ENCODE measurements around the gene CENATAC.
"Not testable (repeated sequence)": the region's sequence is repeated elsewhere in the genome, so short reads cannot be mapped to it uniquely, and the experiment has no call there.

DNA sequence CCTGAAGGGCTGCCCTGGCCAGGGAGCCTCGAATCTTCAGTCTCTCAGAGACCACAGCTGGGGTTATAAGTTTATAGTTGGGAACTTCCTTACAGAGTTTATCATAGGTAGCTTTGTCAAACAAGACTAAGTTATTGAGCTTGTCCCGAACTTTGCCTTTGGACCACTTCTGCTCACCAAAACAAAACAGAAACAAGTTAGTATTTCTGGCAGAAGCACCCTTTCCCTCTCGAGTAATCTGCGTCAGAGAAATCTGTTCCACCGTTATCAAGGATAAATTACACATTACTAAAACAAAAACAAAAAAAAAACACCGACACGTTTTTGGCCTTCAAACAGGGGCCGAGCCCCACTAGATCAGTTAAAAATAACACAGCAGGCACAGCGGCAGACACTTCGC, 19.4 kb downstream of the CENATAC start:
- TF ChIP-seq, protein P1, sequence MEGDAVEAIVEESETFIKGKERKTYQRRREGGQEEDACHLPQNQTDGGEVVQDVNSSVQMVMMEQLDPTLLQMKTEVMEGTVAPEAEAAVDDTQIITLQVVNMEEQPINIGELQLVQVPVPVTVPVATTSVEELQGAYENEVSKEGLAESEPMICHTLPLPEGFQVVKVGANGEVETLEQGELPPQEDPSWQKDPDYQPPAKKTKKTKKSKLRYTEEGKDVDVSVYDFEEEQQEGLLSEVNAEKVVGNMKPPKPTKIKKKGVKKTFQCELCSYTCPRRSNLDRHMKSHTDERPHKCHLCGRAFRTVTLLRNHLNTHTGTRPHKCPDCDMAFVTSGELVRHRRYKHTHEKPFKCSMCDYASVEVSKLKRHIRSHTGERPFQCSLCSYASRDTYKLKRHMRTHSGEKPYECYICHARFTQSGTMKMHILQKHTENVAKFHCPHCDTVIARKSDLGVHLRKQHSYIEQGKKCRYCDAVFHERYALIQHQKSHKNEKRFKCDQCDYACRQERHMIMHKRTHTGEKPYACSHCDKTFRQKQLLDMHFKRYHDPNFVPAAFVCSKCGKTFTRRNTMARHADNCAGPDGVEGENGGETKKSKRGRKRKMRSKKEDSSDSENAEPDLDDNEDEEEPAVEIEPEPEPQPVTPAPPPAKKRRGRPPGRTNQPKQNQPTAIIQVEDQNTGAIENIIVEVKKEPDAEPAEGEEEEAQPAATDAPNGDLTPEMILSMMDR (IDR thresholded peaks at IDR 0.05; ENCODE audit: insufficient read depth, low read length): not testable (repeated sequence)
- TF ChIP-seq, protein P2, sequence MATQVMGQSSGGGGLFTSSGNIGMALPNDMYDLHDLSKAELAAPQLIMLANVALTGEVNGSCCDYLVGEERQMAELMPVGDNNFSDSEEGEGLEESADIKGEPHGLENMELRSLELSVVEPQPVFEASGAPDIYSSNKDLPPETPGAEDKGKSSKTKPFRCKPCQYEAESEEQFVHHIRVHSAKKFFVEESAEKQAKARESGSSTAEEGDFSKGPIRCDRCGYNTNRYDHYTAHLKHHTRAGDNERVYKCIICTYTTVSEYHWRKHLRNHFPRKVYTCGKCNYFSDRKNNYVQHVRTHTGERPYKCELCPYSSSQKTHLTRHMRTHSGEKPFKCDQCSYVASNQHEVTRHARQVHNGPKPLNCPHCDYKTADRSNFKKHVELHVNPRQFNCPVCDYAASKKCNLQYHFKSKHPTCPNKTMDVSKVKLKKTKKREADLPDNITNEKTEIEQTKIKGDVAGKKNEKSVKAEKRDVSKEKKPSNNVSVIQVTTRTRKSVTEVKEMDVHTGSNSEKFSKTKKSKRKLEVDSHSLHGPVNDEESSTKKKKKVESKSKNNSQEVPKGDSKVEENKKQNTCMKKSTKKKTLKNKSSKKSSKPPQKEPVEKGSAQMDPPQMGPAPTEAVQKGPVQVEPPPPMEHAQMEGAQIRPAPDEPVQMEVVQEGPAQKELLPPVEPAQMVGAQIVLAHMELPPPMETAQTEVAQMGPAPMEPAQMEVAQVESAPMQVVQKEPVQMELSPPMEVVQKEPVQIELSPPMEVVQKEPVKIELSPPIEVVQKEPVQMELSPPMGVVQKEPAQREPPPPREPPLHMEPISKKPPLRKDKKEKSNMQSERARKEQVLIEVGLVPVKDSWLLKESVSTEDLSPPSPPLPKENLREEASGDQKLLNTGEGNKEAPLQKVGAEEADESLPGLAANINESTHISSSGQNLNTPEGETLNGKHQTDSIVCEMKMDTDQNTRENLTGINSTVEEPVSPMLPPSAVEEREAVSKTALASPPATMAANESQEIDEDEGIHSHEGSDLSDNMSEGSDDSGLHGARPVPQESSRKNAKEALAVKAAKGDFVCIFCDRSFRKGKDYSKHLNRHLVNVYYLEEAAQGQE (IDR thresholded peaks at IDR 0.05; ENCODE audit: insufficient replicate concordance, low read depth): not testable (repeated sequence)
- not testable (repeated sequence) for TF ChIP-seq SPI1 (IDR thresholded peaks at IDR 0.05; ENCODE audit: borderline replicate concordance, low read depth)
